SU-DHL-6 (cell line): ENCODE measurements around the gene UCHL5.
"Not testable (repeated sequence)": the region's sequence is repeated elsewhere in the genome, so short reads cannot be mapped to it uniquely, and the experiment has no call there.

ENCODE experiments used
- EZH2phosphoT487 ChIP-seq: fragments of 200-600 bp; sonication (generic), shearing (Covaris generic); conservative IDR thresholded peaks from 2 replicates; pipeline ENCODE4 v1.6.1; 2018; ENCODE audit warnings: mild to moderate bottlenecking, antibody characterized with exemption, low read length, moderate library complexity, mixed read lengths
- TF ChIP-seq, protein P1 (sequence below): fragments of 200-600 bp; sonication (generic); IDR thresholded peaks from one replicate; pipeline ENCODE4 v1.5.1; 2017; ENCODE audit warnings: antibody characterized with exemption, mild to moderate bottlenecking, low read length, moderate library complexity; ENCODE audit not compliant: insufficient read depth, poor library complexity, severe bottlenecking

DNA sequence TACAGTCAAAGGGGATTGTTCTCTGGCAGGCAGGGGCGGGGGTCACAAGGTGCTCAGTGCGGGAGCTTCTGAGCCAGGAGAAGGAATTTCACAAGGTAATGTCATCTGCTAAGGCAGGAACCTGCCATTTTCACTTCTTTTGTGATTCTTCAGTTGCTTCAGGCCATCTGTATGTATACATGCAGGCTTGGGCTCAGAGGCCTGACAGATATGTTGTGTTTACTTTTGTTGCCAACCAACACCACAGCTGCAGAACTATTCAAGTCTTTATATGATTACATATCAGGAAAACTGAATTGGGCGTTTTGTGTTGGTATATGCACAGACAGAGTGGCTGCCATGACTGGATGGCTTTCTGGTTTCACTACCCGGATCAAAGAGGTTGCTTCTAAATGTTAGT lies 78.8 kb downstream of the UCHL5 start:
- TF ChIP-seq, protein P1, sequence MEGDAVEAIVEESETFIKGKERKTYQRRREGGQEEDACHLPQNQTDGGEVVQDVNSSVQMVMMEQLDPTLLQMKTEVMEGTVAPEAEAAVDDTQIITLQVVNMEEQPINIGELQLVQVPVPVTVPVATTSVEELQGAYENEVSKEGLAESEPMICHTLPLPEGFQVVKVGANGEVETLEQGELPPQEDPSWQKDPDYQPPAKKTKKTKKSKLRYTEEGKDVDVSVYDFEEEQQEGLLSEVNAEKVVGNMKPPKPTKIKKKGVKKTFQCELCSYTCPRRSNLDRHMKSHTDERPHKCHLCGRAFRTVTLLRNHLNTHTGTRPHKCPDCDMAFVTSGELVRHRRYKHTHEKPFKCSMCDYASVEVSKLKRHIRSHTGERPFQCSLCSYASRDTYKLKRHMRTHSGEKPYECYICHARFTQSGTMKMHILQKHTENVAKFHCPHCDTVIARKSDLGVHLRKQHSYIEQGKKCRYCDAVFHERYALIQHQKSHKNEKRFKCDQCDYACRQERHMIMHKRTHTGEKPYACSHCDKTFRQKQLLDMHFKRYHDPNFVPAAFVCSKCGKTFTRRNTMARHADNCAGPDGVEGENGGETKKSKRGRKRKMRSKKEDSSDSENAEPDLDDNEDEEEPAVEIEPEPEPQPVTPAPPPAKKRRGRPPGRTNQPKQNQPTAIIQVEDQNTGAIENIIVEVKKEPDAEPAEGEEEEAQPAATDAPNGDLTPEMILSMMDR: not testable (repeated sequence)
- TF ChIP-seq EZH2phosphoT487: not testable (repeated sequence)
